ENCODE data around the gene OR2J1. TPM values are rescaled to one million over a fixed set of nuclear protein-coding genes. Genes with fewer than 3 reads are reported as not detected.

Gene OR2J1
- total RNA-seq, 1 experiment from 2014 or later = not detected

DNA sequence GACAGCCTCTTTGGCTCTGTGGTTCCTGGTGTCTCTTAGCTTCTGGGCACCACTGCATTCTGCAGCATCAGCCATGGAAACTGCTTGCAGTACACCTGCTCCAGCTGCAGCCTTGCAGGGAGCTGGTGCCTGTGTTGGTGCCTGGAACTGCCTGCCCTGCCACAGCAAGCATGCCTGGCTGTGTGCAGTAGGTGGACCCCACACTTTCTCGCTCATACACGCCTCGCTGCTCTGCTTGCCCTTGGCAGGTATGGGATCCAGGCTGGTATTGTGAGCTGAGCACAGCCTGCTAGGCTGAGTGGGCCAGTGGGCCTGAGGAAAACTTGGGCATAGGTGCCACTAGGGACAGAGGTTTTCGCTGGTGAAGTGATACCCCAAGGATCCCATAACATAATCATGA, 31.4 kb downstream of the OR2J1 start:
- ChIA-PET POLR2A (no interaction called here), CTCF (no interaction called here)
- no peaks in the 10 kb centered on the region for H3K36me3 Mint-ChIP-seq
- DNase-seq (ENCODE audit: low spot score) (no peak), ATAC-seq (no peak)
- H3K27me3 Mint-ChIP-seq (ENCODE audit: low read depth) = peaks cover 12% of the 10 kb centered on the region
- H3K9me3 Mint-ChIP-seq = no peaks in the 10 kb centered on the region
- H3K4me3 Mint-ChIP-seq = no peak overlapping the region
- TF ChIP-seq, protein P1, sequence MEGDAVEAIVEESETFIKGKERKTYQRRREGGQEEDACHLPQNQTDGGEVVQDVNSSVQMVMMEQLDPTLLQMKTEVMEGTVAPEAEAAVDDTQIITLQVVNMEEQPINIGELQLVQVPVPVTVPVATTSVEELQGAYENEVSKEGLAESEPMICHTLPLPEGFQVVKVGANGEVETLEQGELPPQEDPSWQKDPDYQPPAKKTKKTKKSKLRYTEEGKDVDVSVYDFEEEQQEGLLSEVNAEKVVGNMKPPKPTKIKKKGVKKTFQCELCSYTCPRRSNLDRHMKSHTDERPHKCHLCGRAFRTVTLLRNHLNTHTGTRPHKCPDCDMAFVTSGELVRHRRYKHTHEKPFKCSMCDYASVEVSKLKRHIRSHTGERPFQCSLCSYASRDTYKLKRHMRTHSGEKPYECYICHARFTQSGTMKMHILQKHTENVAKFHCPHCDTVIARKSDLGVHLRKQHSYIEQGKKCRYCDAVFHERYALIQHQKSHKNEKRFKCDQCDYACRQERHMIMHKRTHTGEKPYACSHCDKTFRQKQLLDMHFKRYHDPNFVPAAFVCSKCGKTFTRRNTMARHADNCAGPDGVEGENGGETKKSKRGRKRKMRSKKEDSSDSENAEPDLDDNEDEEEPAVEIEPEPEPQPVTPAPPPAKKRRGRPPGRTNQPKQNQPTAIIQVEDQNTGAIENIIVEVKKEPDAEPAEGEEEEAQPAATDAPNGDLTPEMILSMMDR (IDR thresholded peaks at IDR 0.05) = no peak
- TF ChIP-seq ATF1 (CRISPR knock-in tag; IDR thresholded peaks at IDR 0.05) = no peak
- TF ChIP-seq HMGA2 (CRISPR knock-in tag; IDR thresholded peaks at IDR 0.05) = no peak
- no peak for TF ChIP-seq JUN (CRISPR knock-in tag; IDR thresholded peaks at IDR 0.05)
- no peak for TF ChIP-seq CREB1 (CRISPR knock-in tag; IDR thresholded peaks at IDR 0.05)
- no peak for TF ChIP-seq ZNF396 (CRISPR knock-in tag; IDR thresholded peaks at IDR 0.05; ENCODE audit: borderline replicate concordance)
- no peak for TF ChIP-seq E2F5 (CRISPR knock-in tag; IDR thresholded peaks at IDR 0.05)
- TF ChIP-seq ZBTB21 (CRISPR knock-in tag; IDR thresholded peaks at IDR 0.05; ENCODE audit: borderline replicate concordance) = no peak
- TF ChIP-seq NFYB (CRISPR knock-in tag; conservative IDR thresholded peaks at IDR 0.05; ENCODE audit: low read depth) = no peak
- no peak for TF ChIP-seq SOX15 (CRISPR knock-in tag; IDR thresholded peaks at IDR 0.05)
- no peak for TF ChIP-seq NR1H2 (CRISPR knock-in tag; IDR thresholded peaks at IDR 0.05)
- TF ChIP-seq ESRRA (CRISPR knock-in tag; IDR thresholded peaks at IDR 0.05; ENCODE audit: borderline replicate concordance) = no peak
- TF ChIP-seq TCF7 (CRISPR knock-in tag; IDR thresholded peaks at IDR 0.05; ENCODE audit: low read depth) = no peak
- H3K4me1 Mint-ChIP-seq = no peaks in the 10 kb centered on the region
- no peak overlapping the region for H3K27ac Mint-ChIP-seq

DNA sequence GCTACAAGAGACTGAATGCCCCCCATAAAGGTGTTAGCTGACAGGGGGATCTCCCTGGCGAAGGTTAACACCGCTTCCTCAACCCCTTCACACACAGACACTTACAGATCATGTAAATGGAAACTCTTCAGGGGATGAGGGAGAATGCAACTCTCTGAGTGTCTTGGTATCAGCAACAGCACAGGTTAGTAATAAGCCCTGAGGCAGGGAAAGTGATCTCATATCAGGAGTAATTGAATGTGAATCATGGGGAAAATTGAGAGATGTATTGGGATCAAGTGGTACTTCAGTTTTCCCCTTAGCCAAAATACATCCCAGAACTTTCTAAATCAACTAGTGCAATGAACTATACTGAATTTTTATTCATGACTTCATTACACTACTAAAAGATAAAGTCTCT, 32.4 kb downstream of the OR2J1 start:
- Mint-ChIP-seq H3K27ac (no peak overlapping the region), H3K9me3 (no peaks in the 10 kb centered on the region), H3K4me1 (no peaks in the 10 kb centered on the region), H3K27me3 (ENCODE audit: low read depth) (peaks cover 12% of the 10 kb centered on the region), H3K36me3 (no peaks in the 10 kb centered on the region), H3K4me3 (no peak overlapping the region)
- ChIA-PET CTCF (no interaction called here), POLR2A (no interaction called here)
- no peak for TF ChIP-seq IRF2 (CRISPR knock-in tag; IDR thresholded peaks at IDR 0.05; ENCODE audit: borderline replicate concordance, low read depth)
- no peak for TF ChIP-seq E2F1 (CRISPR knock-in tag; IDR thresholded peaks at IDR 0.05)
- DNase-seq (ENCODE audit: low spot score) (no peak), ATAC-seq (no peak)

DNA sequence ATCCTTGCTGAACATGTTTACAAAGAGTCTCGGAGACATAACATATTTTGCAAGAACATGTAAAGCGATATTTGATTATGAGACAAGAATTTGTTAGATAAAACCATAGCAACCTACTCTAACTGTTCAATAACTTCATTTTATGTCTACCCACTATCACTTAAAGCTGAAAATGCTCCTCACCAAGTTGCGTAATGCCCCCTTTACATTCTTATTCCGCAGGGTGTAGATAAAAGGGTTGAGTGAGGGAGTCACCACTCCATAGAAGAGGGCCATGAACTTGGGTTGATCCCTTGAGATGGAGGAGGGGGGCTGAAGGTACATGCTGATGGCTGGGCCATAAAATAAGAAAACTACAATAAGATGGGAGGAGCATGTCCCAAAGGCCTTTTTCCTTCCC, 38.4 kb downstream of the OR2J1 start:
- H3K4me3 Mint-ChIP-seq = no peak overlapping the region
- ChIA-PET POLR2A (no interaction called here), CTCF (no interaction called here)
- H3K9me3 Mint-ChIP-seq = peaks cover 11% of the 10 kb centered on the region
- DNase-seq (ENCODE audit: low spot score) (no peak), ATAC-seq (no peak)
- no peak overlapping the region for H3K27ac Mint-ChIP-seq
- TF ChIP-seq ZNF317 (CRISPR knock-in tag; IDR thresholded peaks at IDR 0.05; ENCODE audit: borderline replicate concordance, low read depth) (no peak), ZNF219 (CRISPR knock-in tag; IDR thresholded peaks at IDR 0.05; ENCODE audit: borderline replicate concordance) (no peak), GABPB1 (CRISPR knock-in tag; IDR thresholded peaks at IDR 0.05) (no peak), ATF3 (CRISPR knock-in tag; conservative IDR thresholded peaks at IDR 0.05) (no peak), FOXK1 (CRISPR knock-in tag; IDR thresholded peaks at IDR 0.05) (no peak), ZNF281 (CRISPR knock-in tag; IDR thresholded peaks at IDR 0.05) (no peak), NFYB (CRISPR knock-in tag; conservative IDR thresholded peaks at IDR 0.05; ENCODE audit: low read depth) (no peak), SMAD4 (CRISPR knock-in tag; IDR thresholded peaks at IDR 0.05) (no peak), EMX1 (CRISPR knock-in tag; IDR thresholded peaks at IDR 0.05) (no peak), TCF7 (CRISPR knock-in tag; IDR thresholded peaks at IDR 0.05; ENCODE audit: low read depth) (no peak)
- TF ChIP-seq, protein P2, sequence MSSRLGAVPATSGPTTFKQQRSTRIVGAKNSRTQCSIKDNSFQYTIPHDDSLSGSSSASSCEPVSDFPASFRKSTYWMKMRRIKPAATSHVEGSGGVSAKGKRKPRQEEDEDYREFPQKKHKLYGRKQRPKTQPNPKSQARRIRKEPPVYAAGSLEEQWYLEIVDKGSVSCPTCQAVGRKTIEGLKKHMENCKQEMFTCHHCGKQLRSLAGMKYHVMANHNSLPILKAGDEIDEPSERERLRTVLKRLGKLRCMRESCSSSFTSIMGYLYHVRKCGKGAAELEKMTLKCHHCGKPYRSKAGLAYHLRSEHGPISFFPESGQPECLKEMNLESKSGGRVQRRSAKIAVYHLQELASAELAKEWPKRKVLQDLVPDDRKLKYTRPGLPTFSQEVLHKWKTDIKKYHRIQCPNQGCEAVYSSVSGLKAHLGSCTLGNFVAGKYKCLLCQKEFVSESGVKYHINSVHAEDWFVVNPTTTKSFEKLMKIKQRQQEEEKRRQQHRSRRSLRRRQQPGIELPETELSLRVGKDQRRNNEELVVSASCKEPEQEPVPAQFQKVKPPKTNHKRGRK (CRISPR knock-in tag; IDR thresholded peaks at IDR 0.05; ENCODE audit: borderline replicate concordance) = no peak
- H3K36me3 Mint-ChIP-seq = peaks cover 7% of the 10 kb centered on the region
- H3K27me3 Mint-ChIP-seq (ENCODE audit: low read depth) = no peaks in the 10 kb centered on the region; the same call in 1 of the 2 replicates
- H3K4me1 Mint-ChIP-seq = no peaks in the 10 kb centered on the region

All from WTC11 (cell line).